ENCODE data around the gene RAB11A.

Gene RAB11A

GRCh38 chr15:65887565-65887964 lies 18.3 kb downstream of the RAB11A start:
- DNase-seq = no peak

GRCh38 chr15:65888981-65889380 lies 19.7 kb downstream of the RAB11A start:
- peak; percentile 33 to 82 (median 46) for DNase-seq

- no peak for DNase-seq
These were observed 23.8 kb downstream of the RAB11A start for GRCh38 chr15:65893060-65893459.

GRCh38 chr15:65896236-65896635 lies 26.9 kb downstream of the RAB11A start:
- peak in 2 of 3 donors; percentile 20 to 44 for DNase-seq

GRCh38 chr15:65900488-65900887 lies 31.2 kb downstream of the RAB11A start:
- DNase-seq = no peak

GRCh38 chr15:65901336-65901735 lies 32.0 kb downstream of the RAB11A start:
- no peak for DNase-seq

- DNase-seq = no peak
These were observed 32.5 kb downstream of the RAB11A start for GRCh38 chr15:65901836-65902235.

- DNase-seq = peak; percentile 93 to 96 (median 95)
These were observed 33.1 kb downstream of the RAB11A start for GRCh38 chr15:65902373-65902772.

GRCh38 chr15:65903296-65904073 lies 34.2 kb downstream of the RAB11A start:
- DNase-seq = no peak

GRCh38 chr15:65904301-65904700 lies 35.0 kb downstream of the RAB11A start:
- DNase-seq = no peak

GRCh38 chr15:65906396-65906795 lies 37.1 kb downstream of the RAB11A start:
- DNase-seq = no peak

- no peak for DNase-seq
These were observed 38.4 kb downstream of the RAB11A start for GRCh38 chr15:65907661-65908060.

- DNase-seq = no peak
These were observed 39.6 kb downstream of the RAB11A start for GRCh38 chr15:65908876-65909275.

- no peak for DNase-seq
These were observed 40.5 kb downstream of the RAB11A start for GRCh38 chr15:65909831-65910230.

GRCh38 chr15:65910341-65910740 lies 41.0 kb downstream of the RAB11A start:
- no peak for DNase-seq

- DNase-seq = no peak
These were observed 42.9 kb downstream of the RAB11A start for GRCh38 chr15:65912235-65912634.

GRCh38 chr15:65913631-65914199 lies 44.4 kb downstream of the RAB11A start:
- no peak for DNase-seq

GRCh38 chr15:65914386-65914785 lies 45.1 kb downstream of the RAB11A start:
- DNase-seq = no peak

GRCh38 chr15:65914981-65915925 lies 46.0 kb downstream of the RAB11A start:
- no peak for DNase-seq

- DNase-seq = no peak
These were observed 46.9 kb downstream of the RAB11A start for GRCh38 chr15:65916041-65916663.

- peak; percentile 56 to 66 (median 60) for DNase-seq
These were observed 47.5 kb downstream of the RAB11A start for GRCh38 chr15:65916664-65917406.

- no peak for DNase-seq
These were observed 48.1 kb downstream of the RAB11A start for GRCh38 chr15:65917407-65917756.
